GM10847 (cell line): ENCODE measurements around the gene ZBTB1.

Experiments
- POLR2A ChIP-seq: IDR thresholded peaks from 2 replicates; pipeline ENCODE4 v1.6.1; 2011; ENCODE audit not compliant: insufficient read length; ENCODE audit errors: extremely low read depth

ZBTB1 gene

GRCh38 chr14:64541261-64541971 is 36.8 kb downstream of the ZBTB1 start:
- no peak for TF ChIP-seq POLR2A

DNA sequence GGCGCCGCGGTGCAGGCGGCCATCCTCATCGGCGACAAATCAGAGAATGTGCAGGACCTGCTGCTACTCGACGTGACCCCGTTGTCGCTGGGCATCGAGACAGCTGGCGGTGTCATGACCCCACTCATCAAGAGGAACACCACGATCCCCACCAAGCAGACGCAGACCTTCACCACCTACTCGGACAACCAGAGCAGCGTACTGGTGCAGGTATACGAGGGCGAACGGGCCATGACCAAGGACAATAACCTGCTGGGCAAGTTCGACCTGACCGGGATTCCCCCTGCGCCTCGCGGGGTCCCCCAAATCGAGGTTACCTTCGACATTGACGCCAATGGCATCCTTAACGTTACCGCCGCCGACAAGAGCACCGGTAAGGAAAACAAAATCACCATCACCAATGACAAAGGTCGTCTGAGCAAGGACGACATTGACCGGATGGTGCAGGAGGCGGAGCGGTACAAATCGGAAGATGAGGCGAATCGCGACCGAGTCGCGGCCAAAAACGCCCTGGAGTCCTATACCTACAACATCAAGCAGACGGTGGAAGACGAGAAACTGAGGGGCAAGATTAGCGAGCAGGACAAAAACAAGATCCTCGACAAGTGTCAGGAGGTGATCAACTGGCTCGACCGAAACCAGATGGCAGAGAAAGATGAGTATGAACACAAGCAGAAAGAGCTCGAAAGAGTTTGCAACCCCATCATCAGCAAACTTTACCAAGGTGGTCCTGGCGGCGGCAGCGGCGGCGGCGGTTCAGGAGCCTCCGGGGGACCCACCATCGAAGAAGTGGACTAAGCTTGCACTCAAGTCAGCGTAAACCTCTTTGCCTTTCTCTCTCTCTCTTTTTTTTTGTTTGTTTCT is 37.6 kb downstream of the ZBTB1 start:
- TF ChIP-seq POLR2A: no peak

DNA sequence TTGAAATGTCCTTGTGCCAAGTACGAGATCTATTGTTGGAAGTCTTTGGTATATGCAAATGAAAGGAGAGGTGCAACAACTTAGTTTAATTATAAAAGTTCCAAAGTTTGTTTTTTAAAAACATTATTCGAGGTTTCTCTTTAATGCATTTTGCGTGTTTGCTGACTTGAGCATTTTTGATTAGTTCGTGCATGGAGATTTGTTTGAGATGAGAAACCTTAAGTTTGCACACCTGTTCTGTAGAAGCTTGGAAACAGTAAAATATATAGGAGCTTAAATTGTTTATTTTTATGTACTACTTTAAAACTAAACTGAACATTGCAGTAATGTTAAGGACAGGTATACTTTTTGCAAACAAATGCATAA is 38.2 kb downstream of the ZBTB1 start:
- no peak for TF ChIP-seq POLR2A

DNA sequence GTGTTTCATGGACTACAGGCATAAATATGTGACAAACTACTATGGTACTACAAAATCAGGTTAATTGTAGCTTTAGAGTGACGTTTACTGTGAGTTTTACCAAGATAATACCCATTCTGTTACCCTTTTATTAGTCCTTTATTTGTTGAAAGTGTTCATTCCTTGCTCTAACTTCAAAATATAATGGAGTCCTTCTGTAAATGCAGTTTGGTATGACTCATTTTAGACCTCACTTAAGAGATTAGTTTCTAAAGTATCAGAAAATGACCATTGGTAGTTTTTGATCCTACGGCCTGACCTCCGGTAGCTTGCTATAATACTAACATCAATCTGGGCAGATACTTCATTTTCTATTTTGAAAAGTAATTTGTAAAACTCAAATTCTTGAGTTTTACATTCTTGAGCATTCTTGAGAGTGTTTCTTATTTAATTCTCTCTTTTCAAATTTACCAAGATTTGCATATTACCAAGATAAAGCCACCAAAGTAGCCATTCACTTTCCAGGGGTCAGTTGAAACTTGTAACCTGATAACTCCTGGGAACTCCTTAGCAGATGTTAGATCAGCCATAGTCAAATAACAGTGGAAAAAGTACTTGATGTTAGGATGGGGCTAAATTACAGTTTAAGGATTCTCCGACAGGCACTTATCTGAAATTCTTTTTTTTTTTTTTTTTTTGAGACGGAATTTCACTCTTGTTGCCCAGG is 40.2 kb downstream of the ZBTB1 start:
- TF ChIP-seq POLR2A: no peak

GRCh38 chr14:64549016-64549415 is 44.4 kb downstream of the ZBTB1 start:
- no peak for TF ChIP-seq POLR2A

GRCh38 chr14:64549791-64550620 is 45.4 kb downstream of the ZBTB1 start, which contains the start of gene PPP1R36:
Gene PPP1R36, plus strand, starts transcription at chr14:64549961. Its CDS starts 37 bp downstream, at chr14:64549998.
- no peak for TF ChIP-seq POLR2A

DNA sequence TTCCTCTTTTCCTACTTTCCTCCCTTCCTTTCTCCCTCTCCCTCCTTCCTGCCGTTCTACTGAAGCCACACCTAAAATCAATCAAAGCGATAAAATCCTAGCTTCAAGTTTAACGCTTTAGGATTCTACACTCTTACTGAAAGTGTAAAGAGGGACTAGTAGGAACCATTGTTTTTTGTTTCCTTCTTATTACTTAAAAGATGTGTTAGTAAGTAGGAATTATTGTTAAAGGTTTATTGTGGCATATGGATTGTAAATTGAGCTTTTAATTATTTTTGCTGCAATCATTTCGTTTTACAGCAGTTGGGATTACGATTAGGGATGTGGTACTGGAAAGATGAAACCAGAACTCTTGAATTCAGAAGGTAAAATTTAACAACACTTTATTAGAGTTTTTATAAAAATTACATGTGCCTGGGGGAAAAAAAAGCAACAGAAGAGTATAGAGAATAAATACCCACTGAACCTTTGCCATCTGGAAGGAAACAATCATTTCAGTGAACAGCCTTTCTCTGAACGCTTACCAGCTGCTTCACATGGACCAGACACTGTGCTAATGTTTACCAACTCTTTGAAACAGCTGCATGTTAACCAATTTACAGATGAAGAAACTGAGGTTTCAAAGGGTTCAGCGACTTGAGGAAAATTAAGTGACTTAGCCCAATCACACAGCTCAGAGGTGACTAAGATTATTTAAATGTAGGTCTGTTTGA is 46.2 kb downstream of the ZBTB1 start:
- no peak for TF ChIP-seq POLR2A

DNA sequence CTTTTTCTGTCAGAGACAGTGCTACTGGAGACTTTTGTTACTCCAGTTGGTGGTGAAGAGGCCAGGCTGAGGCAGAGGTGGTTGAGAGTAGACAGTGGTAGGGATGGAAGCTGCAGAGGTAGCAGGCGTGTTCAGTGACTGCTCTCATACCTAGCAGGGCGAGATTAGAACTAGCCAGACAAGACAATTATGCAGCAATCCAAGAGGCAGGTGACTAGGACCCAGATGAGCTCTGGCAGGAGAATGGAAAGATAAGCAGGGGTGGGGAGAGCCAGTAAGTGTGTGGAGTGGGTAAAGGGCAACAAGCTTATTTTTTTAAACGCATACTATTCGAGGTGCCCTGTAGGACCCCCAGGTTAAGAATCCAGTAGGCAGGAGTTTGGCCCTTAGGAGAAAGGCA is 50.0 kb downstream of the ZBTB1 start:
- TF ChIP-seq POLR2A: no peak

- TF ChIP-seq POLR2A: no peak
These were observed 52.0 kb downstream of the ZBTB1 start for GRCh38 chr14:64556526-64556925.

DNA sequence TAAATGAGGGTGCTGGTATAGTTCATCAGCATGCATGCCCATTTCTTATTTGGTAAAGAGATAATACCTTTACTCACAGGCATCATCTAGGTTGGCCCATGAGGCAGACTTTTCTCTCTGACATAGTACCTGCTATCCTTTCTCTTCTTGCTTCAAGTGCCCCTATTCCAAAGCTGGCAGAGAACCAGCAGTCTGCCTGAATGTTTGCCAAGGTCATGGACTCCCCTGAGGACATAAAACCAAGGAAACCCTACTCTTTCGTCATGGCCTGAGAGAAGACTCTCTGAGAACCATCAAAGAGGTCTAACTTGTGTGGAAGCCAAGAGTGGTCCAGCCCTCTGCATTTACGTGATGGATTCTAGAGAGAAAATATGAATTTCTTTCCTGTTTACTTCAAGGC is 57.1 kb downstream of the ZBTB1 start:
- TF ChIP-seq POLR2A: no peak

DNA sequence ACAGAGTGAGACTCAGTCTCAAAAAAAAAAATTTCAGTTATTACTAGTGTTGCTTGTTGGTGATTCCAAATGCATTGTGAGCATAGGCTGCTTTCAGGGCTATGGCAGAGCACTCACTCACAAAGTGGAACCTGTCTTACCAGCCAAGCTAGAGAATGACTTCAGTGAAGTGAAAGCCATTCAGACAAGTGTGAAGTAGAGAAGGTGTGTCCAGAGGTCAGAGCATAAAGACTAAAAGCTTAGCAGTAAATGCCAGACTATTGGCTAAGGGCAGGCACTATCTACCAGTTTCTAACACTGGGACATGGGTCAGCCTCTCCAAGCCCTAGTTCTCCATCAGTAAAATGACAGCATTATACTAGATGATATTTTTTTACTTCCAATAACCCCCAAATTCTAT is 57.9 kb downstream of the ZBTB1 start:
- no peak for TF ChIP-seq POLR2A

- no peak for TF ChIP-seq POLR2A
These were observed 59.1 kb downstream of the ZBTB1 start for GRCh38 chr14:64563696-64564095.

DNA sequence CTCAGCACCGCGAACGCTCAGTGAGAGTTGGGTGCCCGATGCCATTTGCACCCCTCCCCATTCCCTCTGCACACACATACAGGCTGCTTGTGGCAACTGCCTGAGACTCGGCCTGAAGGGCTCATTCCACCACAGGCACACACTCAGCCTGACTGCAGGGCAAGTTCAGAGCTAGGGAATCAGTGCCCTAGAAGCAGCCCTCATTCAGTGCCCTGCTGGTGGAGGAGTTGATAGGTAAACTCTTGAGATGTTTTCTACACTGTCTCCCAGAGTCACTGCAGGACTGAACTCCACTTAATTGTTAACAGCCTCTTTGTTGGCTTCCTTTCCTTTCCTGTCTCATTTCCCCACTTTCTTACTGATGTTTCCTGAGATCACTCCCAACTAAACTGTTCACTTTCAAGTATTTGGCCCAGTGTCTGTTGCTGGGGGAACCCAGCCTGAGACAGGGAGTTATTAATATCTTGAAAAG is 62.1 kb downstream of the ZBTB1 start:
- TF ChIP-seq POLR2A: no peak

DNA sequence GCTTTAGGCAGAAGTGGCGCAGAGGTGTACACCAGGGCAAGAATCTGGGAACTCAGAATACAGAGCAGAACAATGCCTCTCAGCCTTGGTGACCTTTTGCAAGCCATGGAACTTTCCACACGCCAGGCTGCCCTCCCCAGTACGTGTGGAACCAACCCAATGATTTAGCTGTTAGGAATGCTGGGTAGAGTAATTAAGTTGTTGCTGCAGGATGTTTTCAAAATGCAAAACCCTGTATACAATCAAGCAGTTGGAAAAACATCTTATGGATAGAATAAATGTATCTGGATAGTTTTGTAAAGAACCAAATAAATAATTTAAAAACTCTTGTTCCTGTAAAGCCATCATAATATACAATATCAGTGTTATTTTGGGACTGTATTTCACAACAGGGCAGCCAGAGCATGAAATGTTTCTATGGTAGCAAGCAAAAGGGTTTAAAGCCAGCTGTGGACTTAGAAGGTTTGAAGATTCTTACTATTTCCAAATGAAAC is 64.6 kb downstream of the ZBTB1 start:
- TF ChIP-seq POLR2A: no peak
